ENCODE results near the gene FAM177A1. TPM values are rescaled to one million over a fixed set of nuclear protein-coding genes. Genes with fewer than 3 reads are reported as not detected.
"Not testable (repeated sequence)": the region's sequence is repeated elsewhere in the genome, so short reads cannot be mapped to it uniquely, and the experiment has no call there.

The FAM177A1 gene
- total RNA-seq, 4 donors from 2014 or later: 31.3 to 46.2 (median 44.2) TPM

DNA sequence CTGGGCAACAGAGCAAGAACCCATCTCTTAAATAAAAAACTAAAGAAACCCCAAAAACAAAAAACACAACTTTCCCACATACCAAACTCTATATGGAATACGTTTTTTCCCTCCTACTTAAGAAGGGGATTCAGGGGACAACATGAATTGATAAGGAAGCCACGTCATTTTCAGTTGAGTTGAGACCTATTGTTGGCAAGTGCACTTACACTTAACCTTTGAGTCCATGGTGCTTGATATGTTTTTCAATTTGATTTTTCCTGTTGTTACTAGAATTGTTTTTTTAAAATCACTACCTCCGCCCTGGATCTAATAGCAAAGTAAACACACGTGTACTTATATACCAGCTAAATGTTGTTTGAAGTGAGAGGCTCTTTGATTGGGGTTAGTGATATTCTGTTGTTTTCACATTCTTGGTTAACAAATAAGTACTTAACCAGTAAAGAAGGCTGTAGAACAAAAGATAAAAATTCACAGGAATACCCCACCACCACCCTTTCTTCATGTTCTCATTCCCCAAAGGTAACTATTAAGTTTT lies 2.0 kb downstream of the FAM177A1 start:
- Histone ChIP-seq H3K27ac (no peak overlapping the region), H3K36me3 (peaks cover 4% of the 10 kb centered on the region), H3K27me3 (no peaks in the 10 kb centered on the region), H3K9me3 (no peaks in the 10 kb centered on the region), H3K4me3 (no peak overlapping the region), H3K4me1 (peaks cover 27% of the 10 kb centered on the region)
- WGBS: 76% methylated on average over 4 of the region's 4 CpGs
- no peak for DNase-seq (ENCODE audit: low spot score in 2 of 2)
- no peak for TF ChIP-seq EP300 (IDR thresholded peaks at IDR 0.05)
- no peak for TF ChIP-seq POLR2AphosphoS5 (IDR thresholded peaks at IDR 0.05)
- no peak for TF ChIP-seq POLR2A (IDR thresholded peaks at IDR 0.05)
- TF ChIP-seq, protein P1, sequence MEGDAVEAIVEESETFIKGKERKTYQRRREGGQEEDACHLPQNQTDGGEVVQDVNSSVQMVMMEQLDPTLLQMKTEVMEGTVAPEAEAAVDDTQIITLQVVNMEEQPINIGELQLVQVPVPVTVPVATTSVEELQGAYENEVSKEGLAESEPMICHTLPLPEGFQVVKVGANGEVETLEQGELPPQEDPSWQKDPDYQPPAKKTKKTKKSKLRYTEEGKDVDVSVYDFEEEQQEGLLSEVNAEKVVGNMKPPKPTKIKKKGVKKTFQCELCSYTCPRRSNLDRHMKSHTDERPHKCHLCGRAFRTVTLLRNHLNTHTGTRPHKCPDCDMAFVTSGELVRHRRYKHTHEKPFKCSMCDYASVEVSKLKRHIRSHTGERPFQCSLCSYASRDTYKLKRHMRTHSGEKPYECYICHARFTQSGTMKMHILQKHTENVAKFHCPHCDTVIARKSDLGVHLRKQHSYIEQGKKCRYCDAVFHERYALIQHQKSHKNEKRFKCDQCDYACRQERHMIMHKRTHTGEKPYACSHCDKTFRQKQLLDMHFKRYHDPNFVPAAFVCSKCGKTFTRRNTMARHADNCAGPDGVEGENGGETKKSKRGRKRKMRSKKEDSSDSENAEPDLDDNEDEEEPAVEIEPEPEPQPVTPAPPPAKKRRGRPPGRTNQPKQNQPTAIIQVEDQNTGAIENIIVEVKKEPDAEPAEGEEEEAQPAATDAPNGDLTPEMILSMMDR (IDR thresholded peaks at IDR 0.05): no peak

DNA sequence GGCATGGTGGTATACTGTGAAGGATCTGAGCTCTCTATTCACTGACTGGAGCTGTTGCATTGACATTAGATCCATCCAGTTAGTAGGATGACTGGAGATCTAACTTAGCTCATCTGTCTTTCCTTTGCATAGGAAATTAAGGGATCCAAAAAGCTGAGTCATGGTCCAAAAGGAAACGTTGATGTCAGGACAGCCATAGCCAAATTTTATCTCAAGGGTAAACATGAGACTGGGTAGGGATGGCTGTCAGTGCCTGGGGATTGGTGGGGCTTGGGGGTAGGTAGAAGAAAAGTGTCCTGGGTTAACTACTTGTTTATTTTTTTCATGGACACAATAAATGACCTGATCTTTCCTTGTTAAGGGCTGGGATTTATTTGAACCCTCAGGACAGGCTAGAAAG lies 4.6 kb downstream of the FAM177A1 start:
- no peaks in the 10 kb centered on the region for H3K27me3 ChIP-seq
- H3K4me1 ChIP-seq: peaks cover 18% of the 10 kb centered on the region
- H3K36me3 ChIP-seq: peaks cover 29% of the 10 kb centered on the region
- no peak for TF ChIP-seq EP300 (IDR thresholded peaks at IDR 0.05)
- TF ChIP-seq, protein P1 (IDR thresholded peaks at IDR 0.05): no peak
- no peak for TF ChIP-seq POLR2A (IDR thresholded peaks at IDR 0.05)
- no peak overlapping the region for H3K4me3 ChIP-seq
- H3K9me3 ChIP-seq: no peaks in the 10 kb centered on the region
- no peak overlapping the region for H3K27ac ChIP-seq
- no peak for DNase-seq (ENCODE audit: low spot score in 2 of 2)
- WGBS: 0% methylated on average over 1 of the region's 1 CpG

DNA sequence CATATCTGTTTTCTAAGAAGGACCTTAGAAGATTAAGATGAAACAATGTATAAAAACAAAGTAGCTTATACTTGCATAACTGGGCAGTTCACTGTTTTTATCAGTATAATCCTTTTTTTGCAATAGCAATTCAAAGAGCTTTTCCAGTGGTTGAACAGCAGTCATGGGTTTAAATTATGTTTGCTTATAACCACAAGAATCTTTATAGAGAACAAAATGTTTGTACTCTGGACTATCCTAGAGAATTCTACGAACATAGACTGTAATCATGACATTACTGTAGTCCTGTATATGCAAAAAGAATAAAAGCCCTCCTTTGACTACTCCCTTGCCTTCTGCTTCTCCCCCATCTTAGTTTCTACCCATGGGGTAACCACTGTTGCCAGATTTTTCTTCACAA lies 5.7 kb downstream of the FAM177A1 start:
- Histone ChIP-seq H3K36me3 (peaks cover 29% of the 10 kb centered on the region), H3K27ac (no peak overlapping the region), H3K9me3 (no peaks in the 10 kb centered on the region), H3K4me1 (peaks cover 17% of the 10 kb centered on the region), H3K27me3 (no peaks in the 10 kb centered on the region), H3K4me3 (no peak overlapping the region)
- TF ChIP-seq, protein P1 (IDR thresholded peaks at IDR 0.05): no peak
- no peak for TF ChIP-seq POLR2AphosphoS5 (IDR thresholded peaks at IDR 0.05)
- no peak for TF ChIP-seq POLR2A (IDR thresholded peaks at IDR 0.05)
- no peak for TF ChIP-seq EP300 (IDR thresholded peaks at IDR 0.05)
- 92% methylated on average over 1 of the region's 1 CpG for WGBS
- DNase-seq (ENCODE audit: low spot score in 2 of 2): no peak

DNA sequence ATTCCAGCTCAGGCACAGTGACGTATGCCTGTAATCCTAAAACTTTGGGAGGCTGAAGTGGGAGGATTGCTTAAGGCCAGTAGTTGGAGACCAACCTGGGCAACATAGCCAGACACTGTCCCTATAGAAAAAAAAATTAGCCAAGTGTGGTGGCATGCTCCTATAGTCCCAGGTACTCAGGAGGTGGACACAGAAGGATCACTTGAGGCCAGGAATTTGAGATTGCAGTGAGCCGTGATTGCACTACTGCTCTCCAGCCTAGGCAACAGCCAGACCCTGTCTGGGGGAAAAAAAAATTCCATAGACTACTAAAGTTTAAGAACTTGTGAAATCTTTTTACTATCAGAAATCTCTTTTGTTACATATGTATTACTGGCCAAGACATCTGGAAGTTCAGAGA lies 6.6 kb downstream of the FAM177A1 start:
- Histone ChIP-seq H3K27me3 (no peaks in the 10 kb centered on the region), H3K9me3 (no peaks in the 10 kb centered on the region), H3K36me3 (peaks cover 35% of the 10 kb centered on the region), H3K27ac (no peak overlapping the region), H3K4me1 (peaks cover 10% of the 10 kb centered on the region), H3K4me3 (no peak overlapping the region)
- no peak for DNase-seq (ENCODE audit: low spot score in 2 of 2)
- WGBS: 100% methylated on average over 2 of the region's 2 CpGs
- no peak for TF ChIP-seq EP300 (IDR thresholded peaks at IDR 0.05)
- no peak for TF ChIP-seq POLR2AphosphoS5 (IDR thresholded peaks at IDR 0.05)
- TF ChIP-seq POLR2A (IDR thresholded peaks at IDR 0.05): no peak
- TF ChIP-seq, protein P1 (IDR thresholded peaks at IDR 0.05): no peak

DNA sequence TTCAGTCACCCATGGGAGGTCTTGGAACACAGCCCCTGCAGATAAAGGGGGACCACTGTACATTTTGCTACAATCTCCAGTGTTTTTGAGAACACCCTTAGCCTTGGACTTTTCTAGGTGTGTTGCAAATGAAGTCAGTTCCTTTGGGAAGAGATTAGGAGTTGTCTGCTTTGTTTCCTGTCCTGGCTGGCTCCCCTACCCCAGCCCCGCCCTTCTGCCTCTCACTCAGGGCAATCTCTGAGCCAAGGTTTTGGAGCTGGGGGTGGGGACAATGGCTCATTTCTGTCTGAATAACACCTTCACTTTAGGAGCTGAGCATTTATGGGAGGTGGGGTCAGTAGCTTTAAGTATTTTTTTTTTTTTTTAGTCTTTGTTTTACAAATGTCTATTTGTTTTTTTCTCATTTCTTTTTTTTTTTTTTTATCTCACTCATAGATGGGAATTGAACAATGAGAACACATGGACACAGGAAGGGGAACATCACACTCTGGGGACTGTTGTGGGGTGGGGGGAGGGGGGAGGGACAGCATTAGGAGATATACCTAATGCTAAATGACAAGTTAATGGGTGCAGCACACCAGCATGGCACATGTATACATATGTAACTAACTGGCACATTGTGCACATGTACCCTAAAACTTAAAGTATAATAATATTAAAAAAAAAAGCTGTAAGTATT lies 15.2 kb downstream of the FAM177A1 start:
- WGBS: 41% methylated on average over 1 of the region's 1 CpG
- not testable (repeated sequence) for H3K27ac ChIP-seq; H3K27me3 ChIP-seq; H3K4me3 ChIP-seq; DNase-seq (ENCODE audit: low spot score in 2 of 2); H3K9me3 ChIP-seq
- peaks cover 19% of the 10 kb centered on the region for H3K4me1 ChIP-seq
- H3K36me3 ChIP-seq: peaks cover 32% of the 10 kb centered on the region

DNA sequence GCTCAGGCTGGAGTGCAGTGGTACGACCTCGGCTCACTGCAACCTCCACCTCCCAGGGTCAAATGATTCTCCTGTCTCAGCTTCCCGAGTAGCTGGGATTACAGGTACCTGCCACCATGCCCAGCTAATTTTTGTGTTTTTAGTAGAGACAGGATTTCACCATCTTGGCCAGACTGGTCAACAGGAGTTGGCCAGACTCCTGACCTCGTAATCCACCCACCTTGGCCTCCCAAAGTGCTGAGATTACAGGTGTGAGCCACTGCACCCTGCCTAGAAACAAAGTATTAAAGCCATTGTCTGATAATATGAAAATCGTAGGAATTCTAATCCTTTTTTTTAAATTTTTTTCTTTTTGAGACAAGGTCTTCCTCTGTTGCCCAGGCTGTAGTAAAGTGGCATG lies 19.7 kb downstream of the FAM177A1 start:
- Histone ChIP-seq H3K36me3 (peaks cover 19% of the 10 kb centered on the region), H3K4me1 (peaks cover 15% of the 10 kb centered on the region)
- H3K27ac ChIP-seq; H3K9me3 ChIP-seq; DNase-seq (ENCODE audit: low spot score in 2 of 2); H3K27me3 ChIP-seq; H3K4me3 ChIP-seq: not testable (repeated sequence)
- WGBS: 98% methylated on average over 5 of the region's 5 CpGs

All from suprapubic skin (tissue), 4 donors.